Osteocyte (in vitro differentiated cells): ENCODE measurements around the gene CDKL4. TPM values are rescaled to one million over a fixed set of nuclear protein-coding genes. Genes with fewer than 3 reads are reported as not detected.

Experiments used
- DNase-seq: peaks from one replicate; pipeline ENCODE4 v3.0.0; 2021; ENCODE audit warnings: mixed read lengths; ENCODE audit not compliant: unreplicated experiment; ENCODE audit errors: extremely low spot score
- H3K27ac Mint-ChIP-seq: one replicate; pipeline ENCODE4 v1.8.0; 2021; ENCODE audit warnings: mild to moderate bottlenecking, mixed read lengths; ENCODE audit not compliant: unreplicated experiment
- H3K27me3 Mint-ChIP-seq: one replicate; pipeline ENCODE4 v1.8.0; 2021; ENCODE audit warnings: mixed read lengths; ENCODE audit not compliant: unreplicated experiment
- H3K36me3 Mint-ChIP-seq: one replicate; pipeline ENCODE4 v1.8.0; 2021; ENCODE audit warnings: mixed read lengths; ENCODE audit not compliant: unreplicated experiment
- H3K4me1 Mint-ChIP-seq: one replicate; pipeline ENCODE4 v1.8.0; 2021; ENCODE audit warnings: mixed read lengths; ENCODE audit not compliant: unreplicated experiment
- H3K4me3 Mint-ChIP-seq: one replicate; pipeline ENCODE4 v1.8.0; 2021; ENCODE audit warnings: mild to moderate bottlenecking, moderate library complexity, mixed read lengths; ENCODE audit not compliant: unreplicated experiment
- H3K9me3 Mint-ChIP-seq: one replicate; pipeline ENCODE4 v1.8.0; 2021; ENCODE audit warnings: mixed read lengths; ENCODE audit not compliant: unreplicated experiment
- total RNA-seq: library from RNA; stranded (reverse); gene quantifications from 2 replicates; pipeline ENCODE4 v1.2.1, GENCODE V29; 2021
- TF ChIP-seq, protein P1 (sequence below): fragments of 200-600 bp; sonication (generic); IDR thresholded peaks from 2 replicates; pipeline ENCODE4 v1.5.0; 2021; ENCODE audit warnings: antibody characterized with exemption, mild to moderate bottlenecking, moderate library complexity

Gene CDKL4
- total RNA-seq, 1 donor from 2014 or later = 0.83 TPM

DNA sequence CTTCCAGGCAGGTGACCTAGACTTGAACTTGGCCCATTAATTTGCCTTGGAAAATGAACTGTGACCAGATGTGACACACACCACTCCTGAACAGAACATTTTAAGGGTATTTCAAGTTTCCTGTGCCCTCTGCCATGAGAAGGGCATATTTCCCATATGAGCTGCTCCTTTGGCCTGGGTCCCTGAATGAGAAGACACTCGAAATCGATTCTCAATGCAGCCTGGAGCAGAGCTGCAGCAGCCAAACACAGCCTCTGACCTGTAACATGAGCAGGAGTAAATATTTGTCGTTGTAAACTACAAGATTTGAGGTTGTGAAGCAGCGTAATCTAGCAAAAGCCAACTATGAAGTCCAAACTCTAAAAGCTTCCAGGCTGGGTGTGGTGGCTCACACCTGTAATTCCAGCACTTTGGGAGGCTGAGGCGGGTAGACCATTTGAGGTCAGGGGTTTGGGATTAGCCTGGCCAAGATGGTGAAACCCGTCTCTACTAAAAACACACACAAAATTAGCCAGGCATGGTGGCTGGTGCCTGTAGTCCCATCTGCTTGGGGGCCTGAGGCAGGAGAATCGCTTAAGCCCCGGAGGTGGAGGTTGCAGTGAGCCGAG, 92.8 kb downstream of the CDKL4 start:
- TF ChIP-seq, protein P1, sequence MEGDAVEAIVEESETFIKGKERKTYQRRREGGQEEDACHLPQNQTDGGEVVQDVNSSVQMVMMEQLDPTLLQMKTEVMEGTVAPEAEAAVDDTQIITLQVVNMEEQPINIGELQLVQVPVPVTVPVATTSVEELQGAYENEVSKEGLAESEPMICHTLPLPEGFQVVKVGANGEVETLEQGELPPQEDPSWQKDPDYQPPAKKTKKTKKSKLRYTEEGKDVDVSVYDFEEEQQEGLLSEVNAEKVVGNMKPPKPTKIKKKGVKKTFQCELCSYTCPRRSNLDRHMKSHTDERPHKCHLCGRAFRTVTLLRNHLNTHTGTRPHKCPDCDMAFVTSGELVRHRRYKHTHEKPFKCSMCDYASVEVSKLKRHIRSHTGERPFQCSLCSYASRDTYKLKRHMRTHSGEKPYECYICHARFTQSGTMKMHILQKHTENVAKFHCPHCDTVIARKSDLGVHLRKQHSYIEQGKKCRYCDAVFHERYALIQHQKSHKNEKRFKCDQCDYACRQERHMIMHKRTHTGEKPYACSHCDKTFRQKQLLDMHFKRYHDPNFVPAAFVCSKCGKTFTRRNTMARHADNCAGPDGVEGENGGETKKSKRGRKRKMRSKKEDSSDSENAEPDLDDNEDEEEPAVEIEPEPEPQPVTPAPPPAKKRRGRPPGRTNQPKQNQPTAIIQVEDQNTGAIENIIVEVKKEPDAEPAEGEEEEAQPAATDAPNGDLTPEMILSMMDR = no peak
- no peak overlapping the region for H3K27ac Mint-ChIP-seq
- H3K4me1 Mint-ChIP-seq = no peaks in the 10 kb centered on the region

DNA sequence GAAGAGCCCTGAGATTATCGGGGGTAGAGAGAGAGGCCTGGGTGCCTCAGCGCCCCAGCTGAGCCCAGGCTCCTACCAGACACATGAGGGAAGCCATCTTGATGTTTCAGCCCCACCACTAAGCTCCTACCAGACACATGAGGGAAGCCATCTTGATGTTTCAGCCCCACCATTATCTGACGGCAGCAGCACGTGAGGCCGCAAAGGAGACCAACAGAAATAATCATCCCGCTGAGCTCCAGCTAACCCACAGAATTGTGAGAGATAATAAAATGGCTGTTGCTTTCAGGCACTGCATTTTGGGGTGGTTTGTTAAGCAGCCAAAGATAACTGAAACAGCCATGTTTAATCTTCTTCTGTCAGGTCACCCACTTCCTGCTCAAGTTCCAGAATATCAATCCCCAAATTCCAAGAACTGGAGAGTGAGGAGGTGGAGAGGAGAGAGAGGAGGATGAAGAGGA, 93.6 kb downstream of the CDKL4 start:
- Mint-ChIP-seq H3K9me3 (no peaks in the 10 kb centered on the region), H3K36me3 (no peaks in the 10 kb centered on the region), H3K4me1 (no peaks in the 10 kb centered on the region)

More for the DNA sequence above, 92.8 kb downstream of the CDKL4 start:
- no peaks in the 10 kb centered on the region for H3K27me3 Mint-ChIP-seq
- DNase-seq = no peak
- no peaks in the 10 kb centered on the region for H3K9me3 Mint-ChIP-seq
- H3K36me3 Mint-ChIP-seq = no peaks in the 10 kb centered on the region
- no peak overlapping the region for H3K4me3 Mint-ChIP-seq

DNA sequence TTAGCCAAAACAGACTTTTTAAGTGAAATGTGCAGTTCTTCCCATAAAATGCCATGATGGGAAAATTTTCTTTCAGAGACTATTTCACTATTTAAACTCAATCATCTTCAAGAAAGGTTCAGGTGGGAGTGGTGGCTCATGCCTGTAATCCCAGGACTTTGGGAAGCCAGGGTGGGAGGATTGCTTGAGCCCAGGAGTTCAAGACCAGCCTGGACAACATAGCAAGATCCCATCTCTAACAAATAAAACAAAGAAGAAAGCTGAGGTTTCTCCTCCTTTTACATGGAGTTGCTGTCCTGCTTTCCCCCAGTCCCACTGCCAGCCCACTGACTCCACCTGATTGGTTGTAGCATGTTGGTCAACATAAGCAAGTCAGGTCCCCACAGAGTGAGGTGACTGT, 97.1 kb downstream of the CDKL4 start:
- H3K27ac Mint-ChIP-seq = no peak overlapping the region

More for the DNA sequence above, 93.6 kb downstream of the CDKL4 start:
- DNase-seq = no peak
- Mint-ChIP-seq H3K27ac (no peak overlapping the region), H3K4me3 (no peak overlapping the region), H3K27me3 (no peaks in the 10 kb centered on the region)
- TF ChIP-seq, protein P1 = no peak

DNA sequence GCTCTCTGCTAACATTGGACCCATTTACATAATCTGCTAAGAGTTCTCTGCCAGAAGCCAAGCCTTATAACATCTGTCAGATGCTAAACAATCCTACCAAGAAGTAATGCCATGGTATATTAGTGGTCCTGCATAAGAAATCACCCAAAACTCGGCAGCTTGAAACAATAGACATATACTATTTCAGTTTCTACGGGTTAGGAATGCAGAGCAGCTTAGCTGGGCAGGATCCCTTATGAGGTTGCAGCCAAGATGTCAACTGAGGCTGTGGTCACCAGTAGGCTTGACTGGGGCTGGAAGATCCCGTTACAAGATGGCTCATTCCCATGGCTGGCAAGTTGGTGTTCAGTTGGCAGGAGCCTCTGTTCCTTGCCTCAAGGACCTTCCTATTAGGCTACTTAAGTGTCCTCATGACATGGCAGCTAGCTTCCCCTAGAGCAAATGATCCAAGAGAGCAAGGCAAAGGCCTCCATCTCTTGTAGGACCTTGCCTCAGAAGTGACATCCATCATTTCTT, 97.8 kb downstream of the CDKL4 start:
- DNase-seq = no peak
- Mint-ChIP-seq H3K4me3 (no peak overlapping the region), H3K36me3 (no peaks in the 10 kb centered on the region), H3K27me3 (no peaks in the 10 kb centered on the region), H3K9me3 (no peaks in the 10 kb centered on the region), H3K27ac (no peak overlapping the region), H3K4me1 (no peaks in the 10 kb centered on the region)
- TF ChIP-seq, protein P1 = no peak

More for the DNA sequence above, 97.1 kb downstream of the CDKL4 start:
- no peaks in the 10 kb centered on the region for H3K4me1 Mint-ChIP-seq
- no peaks in the 10 kb centered on the region for H3K27me3 Mint-ChIP-seq
- TF ChIP-seq, protein P1 = no peak
- H3K9me3 Mint-ChIP-seq = no peaks in the 10 kb centered on the region
- no peak overlapping the region for H3K4me3 Mint-ChIP-seq
- H3K36me3 Mint-ChIP-seq = no peaks in the 10 kb centered on the region
- DNase-seq = no peak

DNA sequence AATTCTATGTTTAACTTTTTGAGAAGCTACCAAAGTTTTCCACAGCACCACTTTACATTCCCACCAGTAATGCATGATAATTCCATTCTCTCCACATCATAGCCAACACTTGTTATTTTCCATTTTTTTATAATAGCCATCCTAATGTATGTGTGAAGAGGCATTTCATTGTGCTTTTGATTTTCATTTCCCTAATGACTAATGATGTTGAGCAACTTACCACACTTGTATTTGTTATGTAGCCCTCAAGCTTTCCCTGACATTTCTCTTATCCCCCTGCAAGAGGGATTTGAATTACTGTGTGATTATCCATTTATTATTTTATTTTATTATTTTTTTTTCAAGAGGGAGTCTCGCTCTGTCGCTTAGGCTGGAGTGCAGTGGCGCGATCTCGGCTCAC, 99.4 kb downstream of the CDKL4 start:
- H3K9me3 Mint-ChIP-seq = no peaks in the 10 kb centered on the region
- H3K4me1 Mint-ChIP-seq = no peaks in the 10 kb centered on the region
- no peaks in the 10 kb centered on the region for H3K27me3 Mint-ChIP-seq
- no peak overlapping the region for H3K27ac Mint-ChIP-seq
- TF ChIP-seq, protein P1 = no peak
- H3K4me3 Mint-ChIP-seq = no peak overlapping the region
- H3K36me3 Mint-ChIP-seq = no peaks in the 10 kb centered on the region
- DNase-seq = no peak
